ENCODE results near the gene BAG1. TPM values are rescaled to one million over a fixed set of nuclear protein-coding genes. Genes with fewer than 3 reads are reported as not detected.

The BAG1 gene
- total and polyA plus RNA-seq, 2 of the 13 experiments (the other 11 are each of a cell fraction or from before 2014, with no cell fraction given), result 23.1 to 59.5 TPM

DNA sequence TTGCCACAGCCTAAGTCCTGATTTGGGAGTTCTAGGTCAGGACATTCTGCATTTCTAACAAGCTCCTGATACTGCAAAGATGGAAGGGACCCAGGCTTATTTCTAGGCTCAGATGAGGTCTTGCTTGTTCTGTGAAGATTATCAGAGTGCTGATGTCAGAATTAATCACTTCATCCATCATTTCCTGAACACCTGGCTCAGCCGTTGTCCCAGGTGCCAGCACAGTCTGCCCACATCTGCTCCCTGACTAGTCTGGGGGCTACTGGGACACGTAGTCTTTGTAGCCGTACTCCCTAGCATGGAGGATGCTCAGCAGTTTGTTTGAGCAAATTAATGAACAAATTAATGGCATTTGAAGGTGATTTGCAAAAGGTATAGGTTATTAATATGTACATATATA, 42.5 kb downstream of the BAG1 start (continued):
- TF ChIP-seq, protein P1, sequence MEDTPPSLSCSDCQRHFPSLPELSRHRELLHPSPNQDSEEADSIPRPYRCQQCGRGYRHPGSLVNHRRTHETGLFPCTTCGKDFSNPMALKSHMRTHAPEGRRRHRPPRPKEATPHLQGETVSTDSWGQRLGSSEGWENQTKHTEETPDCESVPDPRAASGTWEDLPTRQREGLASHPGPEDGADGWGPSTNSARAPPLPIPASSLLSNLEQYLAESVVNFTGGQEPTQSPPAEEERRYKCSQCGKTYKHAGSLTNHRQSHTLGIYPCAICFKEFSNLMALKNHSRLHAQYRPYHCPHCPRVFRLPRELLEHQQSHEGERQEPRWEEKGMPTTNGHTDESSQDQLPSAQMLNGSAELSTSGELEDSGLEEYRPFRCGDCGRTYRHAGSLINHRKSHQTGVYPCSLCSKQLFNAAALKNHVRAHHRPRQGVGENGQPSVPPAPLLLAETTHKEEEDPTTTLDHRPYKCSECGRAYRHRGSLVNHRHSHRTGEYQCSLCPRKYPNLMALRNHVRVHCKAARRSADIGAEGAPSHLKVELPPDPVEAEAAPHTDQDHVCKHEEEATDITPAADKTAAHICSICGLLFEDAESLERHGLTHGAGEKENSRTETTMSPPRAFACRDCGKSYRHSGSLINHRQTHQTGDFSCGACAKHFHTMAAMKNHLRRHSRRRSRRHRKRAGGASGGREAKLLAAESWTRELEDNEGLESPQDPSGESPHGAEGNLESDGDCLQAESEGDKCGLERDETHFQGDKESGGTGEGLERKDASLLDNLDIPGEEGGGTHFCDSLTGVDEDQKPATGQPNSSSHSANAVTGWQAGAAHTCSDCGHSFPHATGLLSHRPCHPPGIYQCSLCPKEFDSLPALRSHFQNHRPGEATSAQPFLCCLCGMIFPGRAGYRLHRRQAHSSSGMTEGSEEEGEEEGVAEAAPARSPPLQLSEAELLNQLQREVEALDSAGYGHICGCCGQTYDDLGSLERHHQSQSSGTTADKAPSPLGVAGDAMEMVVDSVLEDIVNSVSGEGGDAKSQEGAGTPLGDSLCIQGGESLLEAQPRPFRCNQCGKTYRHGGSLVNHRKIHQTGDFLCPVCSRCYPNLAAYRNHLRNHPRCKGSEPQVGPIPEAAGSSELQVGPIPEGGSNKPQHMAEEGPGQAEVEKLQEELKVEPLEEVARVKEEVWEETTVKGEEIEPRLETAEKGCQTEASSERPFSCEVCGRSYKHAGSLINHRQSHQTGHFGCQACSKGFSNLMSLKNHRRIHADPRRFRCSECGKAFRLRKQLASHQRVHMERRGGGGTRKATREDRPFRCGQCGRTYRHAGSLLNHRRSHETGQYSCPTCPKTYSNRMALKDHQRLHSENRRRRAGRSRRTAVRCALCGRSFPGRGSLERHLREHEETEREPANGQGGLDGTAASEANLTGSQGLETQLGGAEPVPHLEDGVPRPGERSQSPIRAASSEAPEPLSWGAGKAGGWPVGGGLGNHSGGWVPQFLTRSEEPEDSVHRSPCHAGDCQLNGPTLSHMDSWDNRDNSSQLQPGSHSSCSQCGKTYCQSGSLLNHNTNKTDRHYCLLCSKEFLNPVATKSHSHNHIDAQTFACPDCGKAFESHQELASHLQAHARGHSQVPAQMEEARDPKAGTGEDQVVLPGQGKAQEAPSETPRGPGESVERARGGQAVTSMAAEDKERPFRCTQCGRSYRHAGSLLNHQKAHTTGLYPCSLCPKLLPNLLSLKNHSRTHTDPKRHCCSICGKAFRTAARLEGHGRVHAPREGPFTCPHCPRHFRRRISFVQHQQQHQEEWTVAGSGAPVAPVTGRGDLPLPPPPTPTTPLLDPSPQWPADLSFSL (CRISPR knock-in tag; IDR thresholded peaks at IDR 0.05), result no peak
- TF ChIP-seq ZNF30 (CRISPR knock-in tag; IDR thresholded peaks at IDR 0.05) (no peak), RBM22 (optimal IDR thresholded peaks at IDR 0.05; ENCODE audit: low read length) (no peak), ZBTB7B (CRISPR knock-in tag; IDR thresholded peaks at IDR 0.05) (no peak), NR2C2 (CRISPR knock-in tag; IDR thresholded peaks at IDR 0.05; ENCODE audit: borderline replicate concordance) (no peak), ZKSCAN1 (IDR thresholded peaks at IDR 0.05; ENCODE audit: low read length) (no peak), ZNF672 (CRISPR knock-in tag; IDR thresholded peaks at IDR 0.05) (no peak), MED1 (CRISPR knock-in tag; IDR thresholded peaks at IDR 0.05) (no peak)
- TF ChIP-seq, protein P2, sequence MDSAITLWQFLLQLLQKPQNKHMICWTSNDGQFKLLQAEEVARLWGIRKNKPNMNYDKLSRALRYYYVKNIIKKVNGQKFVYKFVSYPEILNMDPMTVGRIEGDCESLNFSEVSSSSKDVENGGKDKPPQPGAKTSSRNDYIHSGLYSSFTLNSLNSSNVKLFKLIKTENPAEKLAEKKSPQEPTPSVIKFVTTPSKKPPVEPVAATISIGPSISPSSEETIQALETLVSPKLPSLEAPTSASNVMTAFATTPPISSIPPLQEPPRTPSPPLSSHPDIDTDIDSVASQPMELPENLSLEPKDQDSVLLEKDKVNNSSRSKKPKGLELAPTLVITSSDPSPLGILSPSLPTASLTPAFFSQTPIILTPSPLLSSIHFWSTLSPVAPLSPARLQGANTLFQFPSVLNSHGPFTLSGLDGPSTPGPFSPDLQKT (CRISPR knock-in tag; IDR thresholded peaks at IDR 0.05; ENCODE audit: borderline replicate concordance), result no peak
- TF ChIP-seq, protein P3, sequence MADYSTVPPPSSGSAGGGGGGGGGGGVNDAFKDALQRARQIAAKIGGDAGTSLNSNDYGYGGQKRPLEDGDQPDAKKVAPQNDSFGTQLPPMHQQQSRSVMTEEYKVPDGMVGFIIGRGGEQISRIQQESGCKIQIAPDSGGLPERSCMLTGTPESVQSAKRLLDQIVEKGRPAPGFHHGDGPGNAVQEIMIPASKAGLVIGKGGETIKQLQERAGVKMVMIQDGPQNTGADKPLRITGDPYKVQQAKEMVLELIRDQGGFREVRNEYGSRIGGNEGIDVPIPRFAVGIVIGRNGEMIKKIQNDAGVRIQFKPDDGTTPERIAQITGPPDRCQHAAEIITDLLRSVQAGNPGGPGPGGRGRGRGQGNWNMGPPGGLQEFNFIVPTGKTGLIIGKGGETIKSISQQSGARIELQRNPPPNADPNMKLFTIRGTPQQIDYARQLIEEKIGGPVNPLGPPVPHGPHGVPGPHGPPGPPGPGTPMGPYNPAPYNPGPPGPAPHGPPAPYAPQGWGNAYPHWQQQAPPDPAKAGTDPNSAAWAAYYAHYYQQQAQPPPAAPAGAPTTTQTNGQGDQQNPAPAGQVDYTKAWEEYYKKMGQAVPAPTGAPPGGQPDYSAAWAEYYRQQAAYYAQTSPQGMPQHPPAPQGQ (CRISPR knock-in tag; IDR thresholded peaks at IDR 0.05; ENCODE audit: borderline replicate concordance), result no peak

Data from HepG2 (cell line).